HG02884 (cell line): ENCODE results near the gene MTHFD2L.
"Not testable (repeated sequence)": the region's sequence is repeated elsewhere in the genome, so short reads cannot be mapped to it uniquely, and the experiment has no call there.

Experiments
- ATAC-seq: cut with Tn5 transposase; IDR thresholded peaks from one replicate; pipeline ENCODE4 v1.9.1; 2021; ENCODE audit warnings: mild to moderate bottlenecking, moderate library complexity; ENCODE audit not compliant: unreplicated experiment

Gene MTHFD2L

GRCh38 chr4:74328501-74328900 is 170.6 kb downstream of the MTHFD2L start:
- ATAC-seq: no peak

- no peak for ATAC-seq
These were observed 171.4 kb downstream of the MTHFD2L start for GRCh38 chr4:74329307-74329706.

GRCh38 chr4:74330295-74330750 is 172.4 kb downstream of the MTHFD2L start:
- no peak for ATAC-seq

- ATAC-seq: no peak
These were observed 173.3 kb downstream of the MTHFD2L start for GRCh38 chr4:74331252-74331651.

- ATAC-seq: no peak
These were observed 174.0 kb downstream of the MTHFD2L start for GRCh38 chr4:74331944-74332343.

GRCh38 chr4:74334636-74335035 is 176.7 kb downstream of the MTHFD2L start:
- ATAC-seq: no peak

- peak; percentile 69 for ATAC-seq
These were observed 177.6 kb downstream of the MTHFD2L start for GRCh38 chr4:74335341-74336021.

GRCh38 chr4:74338792-74339333 is 180.9 kb downstream of the MTHFD2L start:
- no peak for ATAC-seq

GRCh38 chr4:74339501-74339900 is 181.6 kb downstream of the MTHFD2L start:
- ATAC-seq: no peak

- ATAC-seq: not testable (repeated sequence)
These were observed 182.5 kb downstream of the MTHFD2L start for GRCh38 chr4:74340421-74340820.

GRCh38 chr4:74344031-74344430 is 186.1 kb downstream of the MTHFD2L start:
- no peak for ATAC-seq
